Ovary (tissue), 10 donors: ENCODE measurements around the gene ELAPOR1. TPM values are rescaled to one million over a fixed set of nuclear protein-coding genes. Genes with fewer than 3 reads are reported as not detected.

Source experiments
- DNase-seq, 5 donors: peaks; one replicate each; pipeline ENCODE4 v3.0.0-alpha.2; 2019 to 2020
- H3K27ac ChIP-seq, 2 donors: fragments of 200-600 bp; one replicate each; pipeline versions ENCODE4 v1.5.1 to v1.8.0; 2019 to 2022
- H3K27me3 ChIP-seq: fragments of 200-600 bp; one replicate; pipeline ENCODE4 v1.8.0; 2022
- H3K36me3 ChIP-seq: fragments of 200-600 bp; sonication (generic); one replicate; pipeline ENCODE4 v1.5.1; 2019
- H3K4me1 ChIP-seq: one replicate; pipeline ENCODE4 v1.8.1; 2013; ENCODE audit warnings: mild to moderate bottlenecking, moderate library complexity; ENCODE audit not compliant: insufficient read depth
- H3K4me3 ChIP-seq: fragments of 200-600 bp; sonication (generic); one replicate; pipeline ENCODE4 v1.5.1; 2017
- H3K9me3 ChIP-seq, 2 donors: fragments of 200-600 bp in 1 of 2; sonication (generic) in 1 of 2; one replicate each; pipeline versions ENCODE4 v1.5.1 to v1.8.1; 2013 to 2019; ENCODE audit warnings: mild to moderate bottlenecking in 1 of 2, moderate library complexity in 1 of 2
- CTCF ChIP-seq, 3 donors: fragments of 450-650 bp in 2 of 3; fragments of 200-600 bp in 1 of 3; IDR thresholded peaks; one replicate each; pipeline versions ENCODE4 v1.5.1 to v1.8.0; 2016 to 2022; ENCODE audit warnings: antibody characterized with exemption in 3 of 3, mild to moderate bottlenecking in 1 of 3
- EP300 ChIP-seq: sonication (generic); formaldehyde crosslinking; IDR thresholded peaks from one replicate; pipeline ENCODE4 v1.6.1; 2017; ENCODE audit warnings: antibody characterized with exemption
- POLR2A ChIP-seq: fragments of 450-650 bp; IDR thresholded peaks from one replicate; pipeline ENCODE4 v1.6.1; 2017; ENCODE audit warnings: antibody characterized with exemption, mild to moderate bottlenecking, moderate library complexity
- WGBS, 3 donors: extraction: QIAGEN DNeasy Blood & Tissue Kit in 1 of 3; methylation state at CpG; one replicate each; pipeline versions ENCODE4 v1.1.5 to v1.1.7; 2013 to 2017; 5-methylcytosine and 5-hydroxymethylcytosine counted together
- intact Hi-C, 4 donors: fragments of 100-400 bp; cut with DNase I; formaldehyde crosslinking; loops; one replicate each; pipeline versions ENCODE4 v1.11.0 to v1.15.1; 2022 to 2023
- long read RNA-seq, 3 donors: library from polyadenylated mRNA in 2 of 3; unstranded in 2 of 3; transcript quantifications; one replicate each; pipeline ENCODE4 v2.0.0 and lab custom pipeline, GENCODE V29; 2021 to 2026
- polyA plus RNA-seq, 2 donors: library from polyadenylated mRNA; stranded (reverse); fragments of 200-250 nt in 1 of 2; fragments of 350-450 nt in 1 of 2; fragmentation: Illumina TruSeq in 1 of 2; extraction: RNeasy Lipid Tissue Mini Kit (QIAGEN cat#74804) in 1 of 2; gene quantifications; one replicate each; pipeline ENCODE4 v1.2.3, GENCODE V29; 2013 to 2014
- total RNA-seq, 7 donors: library from RNA; depleted of rRNA in 2 of 7; stranded (reverse); fragments of >200 nt in 2 of 7; fragmentation: NEBNext Ultra II Directional in 3 of 7; extraction: Animal tissue kit (Norgen Biotek cat#: 25700) in 3 of 7; gene quantifications; one replicate each; pipeline versions ENCODE4 v1.1.0 to v1.2.4, GENCODE V29; 2016 to 2023
- donor health status: DM: no; HTN: no; CAD: no; lungs with moderate emphysema.
- donor health status: DM: no; HTN: no; CAD: no.
- donor health status: Bipolar disorder and iron deficiency.
- donor health status: DM: yes; HTN: yes; CAD: no.
- donor health status: DM: no; HTN: no; CAD: no.
- donor health status: DM: yes; HTN: yes; CAD: no.

Gene ELAPOR1
- 10 to 100 TPM in 1 of 7 donors, 1 to 10 TPM in 4, under 1 TPM in 1, not detected in 1; 0.40 to 69.6 (median 3.9) TPM for total RNA-seq
- under 1 TPM; 0.15 to 0.93 TPM for polyA plus RNA-seq
- long read RNA-seq, donor 1: 0 reads
- long read RNA-seq, donor 2, partial matches to known transcripts: 6 of 7 reads
- long read RNA-seq, donor 2, other reads (novel, unspliced or antisense): 0 of 7 reads
- long read RNA-seq, donor 3, full-length matches to known transcripts: 7 of 14 reads
- long read RNA-seq, donor 3, partial matches to known transcripts: 3 of 14 reads
- long read RNA-seq, donor 3, other reads (novel, unspliced or antisense): 4 of 14 reads

GRCh38 chr1:109113590-109114341, at the start of gene ELAPOR1:
ELAPOR1 (plus strand) TSS chr1:109114115; CDS start chr1:109114184, 69 bp downstream.
- H3K9me3 ChIP-seq: no peaks in the 10 kb centered on the region
- H3K4me3 ChIP-seq: peak within 1 kb of the TSS; percentile 24
- WGBS, 3 donors: 1 to 2% (median 1%) methylated on average over 48 to 56 of the region's 56 CpGs
- no peak within 1 kb of the TSS for H3K27ac ChIP-seq
- no peaks in the 10 kb centered on the region for H3K36me3 ChIP-seq
- H3K27me3 ChIP-seq: no peaks in the 10 kb centered on the region
- peaks cover 5% of the 10 kb centered on the region for H3K4me1 ChIP-seq
- intact Hi-C loops: loop anchor here in 2 of 4 donors (10.0 kb wide), 3 partner anchors 89 to 151 kb away; partner anchors contain the start of gene CLCC1 (in 1 of the 2)
- no peak for TF ChIP-seq CTCF (IDR thresholded peaks at IDR 0.05)
- TF ChIP-seq POLR2A: no peak
- no peak for TF ChIP-seq EP300
- DNase-seq: peak in 3 of 5 donors; percentile 34 to 49 (median 37)

GRCh38 chr1:109065137-109065536, 48.8 kb upstream of the ELAPOR1 start:
- TF ChIP-seq POLR2A: no peak
- no peak for TF ChIP-seq CTCF (IDR thresholded peaks at IDR 0.05)
- no peak for TF ChIP-seq EP300

DNA sequence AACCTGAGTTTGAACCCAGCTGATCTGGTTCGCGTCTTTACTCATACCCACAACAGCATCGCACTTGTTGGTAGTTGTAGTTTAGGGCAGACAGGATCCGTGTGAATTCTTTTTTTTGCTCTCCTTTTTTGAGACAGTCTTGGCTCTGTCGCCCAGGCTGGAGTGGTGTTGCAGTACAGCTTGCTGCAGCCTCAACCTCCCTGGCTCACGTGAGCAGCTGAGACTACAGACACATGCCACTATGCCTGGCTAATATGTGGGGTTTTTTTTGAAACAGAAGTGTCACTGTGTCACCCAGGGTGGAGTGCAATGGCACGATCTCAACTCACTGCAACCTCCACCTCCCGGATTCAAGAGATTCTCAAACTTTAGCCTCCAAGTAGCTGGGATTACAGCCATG, 46.0 kb upstream of the ELAPOR1 start:
- 75 to 89% (median 88%) methylated on average over 8 of the region's 8 CpGs for WGBS, 3 donors
- H3K4me3 ChIP-seq: no peak overlapping the region
- H3K9me3 ChIP-seq: no peaks in the 10 kb centered on the region
- no peaks in the 10 kb centered on the region for H3K27me3 ChIP-seq
- intact Hi-C loops: no loop called here
- no peaks in the 10 kb centered on the region for H3K4me1 ChIP-seq
- H3K36me3 ChIP-seq: no peaks in the 10 kb centered on the region
- H3K27ac ChIP-seq: no peak overlapping the region
- TF ChIP-seq CTCF (IDR thresholded peaks at IDR 0.05): no peak
- no peak for TF ChIP-seq EP300
- no peak for DNase-seq

More at GRCh38 chr1:109065137-109065536, 48.8 kb upstream of the ELAPOR1 start:
- no peak overlapping the region for H3K27ac ChIP-seq
- H3K4me3 ChIP-seq: no peak overlapping the region
- no peaks in the 10 kb centered on the region for H3K36me3 ChIP-seq
- no peaks in the 10 kb centered on the region for H3K27me3 ChIP-seq
- WGBS, 3 donors: 77 to 96% (median 90%) methylated on average over 3 of the region's 3 CpGs
- H3K4me1 ChIP-seq: no peaks in the 10 kb centered on the region
- DNase-seq: no peak
- intact Hi-C loops: no loop called here
- H3K9me3 ChIP-seq: no peaks in the 10 kb centered on the region

DNA sequence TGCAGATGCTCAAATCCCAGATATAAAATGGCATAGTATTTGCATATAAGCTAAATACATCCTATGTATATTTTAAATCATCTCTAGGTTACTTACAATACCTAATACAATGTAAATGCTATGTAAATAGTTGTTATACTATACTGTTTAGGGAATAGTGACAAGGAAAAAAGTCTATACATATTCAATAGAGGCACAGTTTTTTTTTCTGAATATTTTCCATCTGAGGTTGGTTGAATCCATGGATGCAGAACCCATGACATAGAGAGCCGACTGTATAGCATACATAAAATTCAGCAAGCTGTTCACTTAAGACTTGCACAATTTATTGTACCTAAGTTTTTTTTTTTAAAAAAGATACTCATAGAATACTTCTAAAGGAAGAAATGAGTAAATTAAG, 44.6 kb upstream of the ELAPOR1 start:
- WGBS, 3 donors: 75 to 83% (median 82%) methylated on average over 1 of the region's 1 CpG
- TF ChIP-seq CTCF (IDR thresholded peaks at IDR 0.05) (no peak), EP300 (no peak), POLR2A (no peak)
- no peaks in the 10 kb centered on the region for H3K36me3 ChIP-seq
- no peaks in the 10 kb centered on the region for H3K9me3 ChIP-seq
- no peak for DNase-seq
- H3K27me3 ChIP-seq: no peaks in the 10 kb centered on the region
- no peak overlapping the region for H3K4me3 ChIP-seq
- intact Hi-C loops: no loop called here
- H3K27ac ChIP-seq: no peak overlapping the region
- H3K4me1 ChIP-seq: no peaks in the 10 kb centered on the region
